SH-SY5Y (cell line): ENCODE results near the gene FIG4.

Experiments
- GATA2 ChIP-seq: IDR thresholded peaks from 2 replicates; pipeline ENCODE4 v1.6.1; 2011; ENCODE audit warnings: mild to moderate bottlenecking, low read depth, low read length
- GATA3 ChIP-seq: IDR thresholded peaks from 2 replicates; pipeline ENCODE4 v1.6.1; 2011; ENCODE audit warnings: low read depth, mild to moderate bottlenecking, low read length, moderate library complexity

DNA sequence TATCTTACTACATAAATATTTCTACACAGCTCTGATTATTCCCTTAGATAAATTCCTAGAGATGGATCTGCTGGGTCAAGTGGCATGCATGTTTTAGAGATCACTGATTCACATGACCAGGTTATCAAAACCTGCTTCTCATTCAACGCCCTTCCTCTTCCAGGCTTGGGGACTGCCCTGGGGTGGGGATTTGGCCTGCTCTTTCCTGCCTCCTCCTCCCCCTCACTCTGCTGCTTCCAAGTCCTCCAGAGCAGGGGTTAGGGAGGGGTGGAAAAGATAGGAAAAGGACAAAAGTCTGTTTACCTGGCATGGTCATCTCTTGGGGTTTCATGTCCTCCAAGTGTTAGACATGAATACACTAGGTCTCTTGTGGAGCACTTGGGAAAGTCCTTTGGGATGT is 181.5 kb downstream of the FIG4 start:
- TF ChIP-seq GATA3 (no peak), GATA2 (no peak)
